Panc1 (cell line): ENCODE measurements around the gene DZIP1. TPM values are rescaled to one million over a fixed set of nuclear protein-coding genes. Genes with fewer than 3 reads are reported as not detected.
A peak's percentile ranks its signal among the peaks of the same experiment; 100 is the strongest.

Source experiments
- ATAC-seq: fragments of 200-7000 bp; cut with Tn5 transposase; 2 replicates; pipeline ENCODE4 v1.9.1; 2020; ENCODE audit warnings: mild to moderate bottlenecking, moderate library complexity
- BruUV-seq: library from RNA; stranded (reverse); fragments of 400-500 nt; replicated peaks from 2 replicates; lab custom pipeline; 2021; lab: Mats Ljungman, UMichigan
- CTCF ChIA-PET: fragments of 300-600 bp; sonication (Branson Sonifier 250); formaldehyde crosslinking; loops from one replicate; lab custom pipeline; 2022; ENCODE audit warnings: antibody characterized with exemption; lab: Charles Lee
- POLR2A ChIA-PET: fragments of 300-600 bp; sonication (Branson Sonifier 250); formaldehyde crosslinking; loops from one replicate; lab custom pipeline; 2022; ENCODE audit warnings: antibody characterized with exemption; lab: Charles Lee
- DNase-seq: peaks from one replicate; pipeline ENCODE4 v3.0.0-alpha.2; 2010; ENCODE audit warnings: low read depth, low spot score
- H3K27ac ChIP-seq: 2 replicates; pipeline ENCODE4 v1.5.1; 2011; ENCODE audit warnings: mild to moderate bottlenecking, low read length, inconsistent platforms
- H3K27me3 ChIP-seq: fragments of 200-500 bp; sonication (Bioruptor generic); 2 replicates; pipeline ENCODE4 v1.6.0; 2014; ENCODE audit warnings: low read length, inconsistent platforms; ENCODE audit not compliant: control insufficient read depth, insufficient read depth
- H3K36me3 ChIP-seq: fragments of 200-500 bp; sonication (Bioruptor generic); 2 replicates; pipeline ENCODE4 v1.5.1; 2014; ENCODE audit warnings: inconsistent platforms, mild to moderate bottlenecking, low read length, moderate library complexity; ENCODE audit not compliant: control insufficient read depth, insufficient read depth
- H3K4me1 ChIP-seq: 2 replicates; pipeline ENCODE4 v1.5.1; 2011; ENCODE audit warnings: inconsistent platforms, mild to moderate bottlenecking, low read length, moderate library complexity; ENCODE audit not compliant: control insufficient read depth, insufficient read depth
- H3K4me3 ChIP-seq, 2 experiments: 2 replicates each; pipeline ENCODE4 v1.5.1; 2011 to 2012; ENCODE audit warnings: low read depth in 2 of 2, low read length in 2 of 2, mild to moderate bottlenecking in 2 of 2, inconsistent platforms in 1 of 2, moderate library complexity in 1 of 2
- H3K9me3 ChIP-seq: fragments of 200-500 bp; sonication (Bioruptor generic); 2 replicates; pipeline ENCODE4 v1.5.1; 2014; ENCODE audit warnings: low read depth, mild to moderate bottlenecking, inconsistent platforms, low read length, moderate library complexity; ENCODE audit not compliant: control insufficient read depth, insufficient read depth
- CTCF ChIP-seq: fragments of 450-650 bp; IDR thresholded peaks from 2 replicates; pipeline ENCODE4 v1.5.1; 2017; ENCODE audit warnings: mild to moderate bottlenecking
- REST ChIP-seq, 2 experiments: IDR thresholded peaks; 2 replicates each; pipeline ENCODE4 v1.6.1; 2011 to 2012; ENCODE audit warnings: low read depth in 2 of 2, control low read depth in 1 of 2, low read length in 1 of 2, mild to moderate bottlenecking in 1 of 2, moderate library complexity in 1 of 2; ENCODE audit not compliant: insufficient read depth in 1 of 2
- SIN3A ChIP-seq: IDR thresholded peaks from 2 replicates; pipeline ENCODE4 v1.6.1; 2012; ENCODE audit warnings: low read depth, mild to moderate bottlenecking, low read length, moderate library complexity, borderline replicate concordance; ENCODE audit not compliant: insufficient read depth
- TCF7L2 ChIP-seq: IDR thresholded peaks from 2 replicates; pipeline ENCODE4 v1.6.1; 2011; ENCODE audit warnings: mild to moderate bottlenecking, low read depth, low read length, inconsistent platforms
- in situ Hi-C: cut with HindIII; loops from 2 replicates; pipeline ENCODE4 v1.10.0; 2016; ENCODE audit warnings: low sequenced_read_pairs, low pct_unique_long_range_greater_than_20kb
- intact Hi-C: fragments of 100-400 bp; cut with micrococcal nuclease; formaldehyde crosslinking; loops from one replicate; pipeline ENCODE4 v1.10.0; 2022; ENCODE audit not compliant: unreplicated experiment
- total RNA-seq: library from RNA; stranded (reverse); gene quantifications from one replicate; pipeline ENCODE4 v1.2.1, GENCODE V29; 2021; ENCODE audit not compliant: unreplicated experiment

Gene DZIP1
- total RNA-seq, 1 experiment from 2014 or later, result 22.9 TPM

- Histone ChIP-seq H3K27me3 (no peaks in the 10 kb centered on the region), H3K9me3 (no peaks in the 10 kb centered on the region), H3K4me3 (no peak overlapping the region), H3K4me1 (peaks cover 15% of the 10 kb centered on the region), H3K27ac (no peak overlapping the region), H3K36me3 (no peaks in the 10 kb centered on the region)
- no peak; the same call in 1 of the 2 replicates for ATAC-seq
- in situ Hi-C loops (no loop called here), intact Hi-C loops (no loop called here)
- CTCF ChIA-PET, result no interaction called here
- no peak for DNase-seq
- no TSS peak for BruUV-seq
- TF ChIP-seq CTCF (no peak), TCF7L2 (no peak)
- POLR2A ChIA-PET, result no interaction called here
Observed at GRCh38 chr13:95541308-95541707, 103.2 kb downstream of the DZIP1 start.

GRCh38 chr13:95540888-95541287, 103.6 kb downstream of the DZIP1 start:
- TF ChIP-seq CTCF (no peak), TCF7L2 (no peak), SIN3A (no peak)
- DNase-seq, result no peak
- Histone ChIP-seq H3K9me3 (no peaks in the 10 kb centered on the region), H3K27me3 (no peaks in the 10 kb centered on the region), H3K36me3 (no peaks in the 10 kb centered on the region), H3K27ac (peak overlapping the region; percentile 34; the same call in 1 of the 2 replicates), H3K4me3 (no peak overlapping the region), H3K4me1 (peaks cover 15% of the 10 kb centered on the region)
- in situ Hi-C loops (no loop called here), intact Hi-C loops (no loop called here)
- peak; percentile 62 for ATAC-seq
- no TSS peak for BruUV-seq
- POLR2A ChIA-PET, result no interaction called here
- CTCF ChIA-PET, result no interaction called here

- no peaks in the 10 kb centered on the region for H3K27me3 ChIP-seq
- ATAC-seq, result no peak
- in situ Hi-C loops (no loop called here), intact Hi-C loops (loop anchor here (10.0 kb wide), 1 partner anchor 298 kb away; no protein-coding TSS in a partner anchor)
- POLR2A ChIA-PET, result no interaction called here
- H3K36me3 ChIP-seq, result no peaks in the 10 kb centered on the region
- CTCF ChIA-PET, result interaction anchor here (0.7 kb wide), 1 partner anchor 49 kb away, joined by 3 read pairs; no protein-coding TSS in a partner anchor
- peak; percentile 48; the same call in 1 of the 2 replicates for TF ChIP-seq CTCF
- no peak for TF ChIP-seq REST (IDR thresholded peaks at IDR 0.05; ENCODE audit: insufficient read depth in 1 of 2, low read depth in 2 of 2, low read length in 1 of 2)
- TF ChIP-seq SIN3A, result no peak
- H3K9me3 ChIP-seq, result no peaks in the 10 kb centered on the region
- no peak for DNase-seq
- no TSS peak for BruUV-seq
- H3K4me1 ChIP-seq, result peaks cover 39% of the 10 kb centered on the region
- H3K27ac ChIP-seq, result no peak overlapping the region
- H3K4me3 ChIP-seq, result no peak overlapping the region
Observed at GRCh38 chr13:95536632-95537241, 107.8 kb downstream of the DZIP1 start.
